Right atrium auricular region (tissue), 2 donors: ENCODE results near the gene NDUFV3. TPM values are rescaled to one million over a fixed set of nuclear protein-coding genes. Genes with fewer than 3 reads are reported as not detected.

Experiments used
- DNase-seq: peaks from one replicate; pipeline ENCODE4 v3.0.0-alpha.2; 2019; ENCODE audit warnings: low spot score
- H3K27ac ChIP-seq, 2 donors: fragments of 200-600 bp; sonication (generic); 1 replicate in 1 of 2; 2 replicates in 1 of 2; pipeline ENCODE4 v1.5.1; 2016 to 2019
- H3K27me3 ChIP-seq, 2 donors: fragments of 200-600 bp; sonication (generic); one replicate each; pipeline versions ENCODE4 v1.5.1 to v1.6.0; 2017 to 2019
- H3K36me3 ChIP-seq: fragments of 200-600 bp; sonication (generic); one replicate; pipeline ENCODE4 v1.5.1; 2016
- H3K4me1 ChIP-seq, 2 donors: fragments of 200-600 bp; sonication (generic); one replicate each; pipeline versions ENCODE4 v1.5.1 to v1.6.0; 2017 to 2019
- H3K4me3 ChIP-seq, 2 donors: fragments of 200-600 bp; sonication (generic); 1 replicate in 1 of 2; 2 replicates in 1 of 2; pipeline ENCODE4 v1.5.1; 2017 to 2019; ENCODE audit warnings: mild to moderate bottlenecking in 1 of 2, moderate library complexity in 1 of 2
- H3K9me3 ChIP-seq, 2 donors: fragments of 200-600 bp; sonication (generic); one replicate each; pipeline ENCODE4 v1.5.1; 2019
- total RNA-seq, 2 donors: library from RNA; depleted of rRNA; stranded (reverse); fragments of >200 nt; gene quantifications; one replicate each; pipeline ENCODE4 v1.1.0, GENCODE V29; 2016
- TF ChIP-seq, protein P1 (sequence below), 2 donors: fragments of 200-600 bp; sonication (generic); IDR thresholded peaks; one replicate each; pipeline ENCODE4 v1.5.1; 2019; ENCODE audit warnings: antibody characterized with exemption in 2 of 2

Gene NDUFV3
- total RNA-seq, 2 donors from 2014 or later = 28.8 to 37.4 TPM

DNA sequence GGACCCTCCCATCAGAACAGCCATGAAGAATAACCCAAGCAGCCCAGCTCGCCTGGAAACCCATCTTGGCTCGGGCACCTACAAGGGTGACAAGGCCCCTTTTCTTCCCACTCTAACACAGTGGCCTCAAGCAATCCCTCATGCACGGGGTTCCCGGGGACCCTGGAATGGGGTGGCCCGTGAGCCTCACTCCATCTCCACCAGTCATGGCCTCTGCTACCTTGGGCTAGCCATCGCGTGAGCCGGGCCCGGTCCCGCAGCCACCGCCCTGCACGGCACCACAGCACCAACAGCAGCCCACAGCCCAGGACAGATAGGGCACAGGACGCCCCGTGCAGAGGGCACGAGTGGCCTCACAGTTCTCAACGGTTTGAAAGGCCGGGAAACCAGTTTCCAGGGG lies 32.8 kb upstream of the NDUFV3 start:
- DNase-seq = no peak

DNA sequence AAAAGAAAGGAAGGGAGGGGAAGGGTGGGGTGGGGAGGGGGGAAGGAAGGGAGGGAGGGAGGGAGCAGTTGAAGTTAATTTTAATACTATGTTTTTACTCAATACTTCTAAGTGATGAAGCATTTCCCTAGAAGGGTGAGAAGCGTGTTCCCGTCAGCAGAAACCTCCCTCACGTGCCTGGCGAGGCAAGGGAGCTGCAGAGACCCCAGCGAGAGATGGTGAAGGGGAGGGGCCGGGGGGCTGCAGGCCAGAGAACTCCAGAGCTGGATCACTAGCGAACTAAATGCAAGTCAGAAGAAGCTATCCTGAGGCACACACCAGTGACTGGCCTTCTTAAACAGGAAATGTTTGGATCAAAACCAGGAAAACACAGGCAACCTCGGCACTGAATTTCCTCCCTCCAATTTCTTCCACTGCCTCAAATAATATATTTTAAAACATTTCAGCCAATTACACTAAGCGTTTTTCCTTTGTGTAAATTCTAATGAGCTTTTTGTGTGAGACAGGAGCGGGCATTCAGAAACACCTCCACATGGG lies 31.7 kb upstream of the NDUFV3 start:
- no peaks in the 10 kb centered on the region for H3K9me3 ChIP-seq
- DNase-seq = no peak
- no peak overlapping the region for H3K27ac ChIP-seq
- H3K4me1 ChIP-seq = peaks cover 0 to 9% of the 10 kb centered on the region in 2 donors
- H3K4me3 ChIP-seq = no peak overlapping the region
- H3K36me3 ChIP-seq = peaks cover 38% of the 10 kb centered on the region
- no peaks in the 10 kb centered on the region for H3K27me3 ChIP-seq
- TF ChIP-seq, protein P1, sequence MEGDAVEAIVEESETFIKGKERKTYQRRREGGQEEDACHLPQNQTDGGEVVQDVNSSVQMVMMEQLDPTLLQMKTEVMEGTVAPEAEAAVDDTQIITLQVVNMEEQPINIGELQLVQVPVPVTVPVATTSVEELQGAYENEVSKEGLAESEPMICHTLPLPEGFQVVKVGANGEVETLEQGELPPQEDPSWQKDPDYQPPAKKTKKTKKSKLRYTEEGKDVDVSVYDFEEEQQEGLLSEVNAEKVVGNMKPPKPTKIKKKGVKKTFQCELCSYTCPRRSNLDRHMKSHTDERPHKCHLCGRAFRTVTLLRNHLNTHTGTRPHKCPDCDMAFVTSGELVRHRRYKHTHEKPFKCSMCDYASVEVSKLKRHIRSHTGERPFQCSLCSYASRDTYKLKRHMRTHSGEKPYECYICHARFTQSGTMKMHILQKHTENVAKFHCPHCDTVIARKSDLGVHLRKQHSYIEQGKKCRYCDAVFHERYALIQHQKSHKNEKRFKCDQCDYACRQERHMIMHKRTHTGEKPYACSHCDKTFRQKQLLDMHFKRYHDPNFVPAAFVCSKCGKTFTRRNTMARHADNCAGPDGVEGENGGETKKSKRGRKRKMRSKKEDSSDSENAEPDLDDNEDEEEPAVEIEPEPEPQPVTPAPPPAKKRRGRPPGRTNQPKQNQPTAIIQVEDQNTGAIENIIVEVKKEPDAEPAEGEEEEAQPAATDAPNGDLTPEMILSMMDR (IDR thresholded peaks at IDR 0.05) = no peak

More for the DNA sequence above, 32.8 kb upstream of the NDUFV3 start:
- Histone ChIP-seq H3K27me3 (no peaks in the 10 kb centered on the region), H3K27ac (no peak overlapping the region), H3K9me3 (no peaks in the 10 kb centered on the region), H3K4me3 (no peak overlapping the region), H3K4me1 (peaks cover 0 to under 1% of the 10 kb centered on the region in 2 donors), H3K36me3 (peaks cover 49% of the 10 kb centered on the region)
- TF ChIP-seq, protein P1 (IDR thresholded peaks at IDR 0.05) = no peak

DNA sequence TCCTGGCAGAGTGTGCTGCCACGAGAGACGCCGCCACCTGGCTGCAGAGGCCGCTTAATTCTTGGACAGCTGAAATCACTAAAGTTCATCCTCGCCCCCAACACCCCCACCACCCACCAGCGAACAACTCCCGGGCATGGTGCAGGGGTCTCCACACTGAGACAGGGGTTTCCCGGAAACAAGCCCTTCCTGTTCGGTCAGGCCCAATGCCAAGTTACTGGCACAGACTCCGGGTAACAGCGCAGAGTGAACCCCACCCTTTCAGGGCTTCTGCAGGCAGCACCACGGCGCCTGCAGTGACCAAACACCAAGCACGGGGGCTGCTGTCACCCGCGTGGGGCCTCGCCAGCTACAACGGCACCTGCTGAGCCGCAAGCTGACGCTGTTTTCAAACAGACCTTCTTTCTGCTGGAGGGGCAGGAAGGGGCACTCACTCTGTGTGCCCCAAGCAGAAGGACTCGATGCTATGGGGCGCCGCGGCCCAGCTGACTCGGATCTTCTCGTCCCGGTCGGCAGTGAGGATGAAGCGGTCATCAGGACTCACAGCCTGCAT lies 31.2 kb upstream of the NDUFV3 start:
- DNase-seq = no peak
- Histone ChIP-seq H3K27ac (no peak overlapping the region), H3K4me3 (no peak overlapping the region), H3K9me3 (no peaks in the 10 kb centered on the region), H3K36me3 (peaks cover 38% of the 10 kb centered on the region), H3K4me1 (peaks cover 0 to 9% of the 10 kb centered on the region in 2 donors), H3K27me3 (no peaks in the 10 kb centered on the region)
- TF ChIP-seq, protein P1 (IDR thresholded peaks at IDR 0.05) = peak in 1 of 2 donors; percentile 36

DNA sequence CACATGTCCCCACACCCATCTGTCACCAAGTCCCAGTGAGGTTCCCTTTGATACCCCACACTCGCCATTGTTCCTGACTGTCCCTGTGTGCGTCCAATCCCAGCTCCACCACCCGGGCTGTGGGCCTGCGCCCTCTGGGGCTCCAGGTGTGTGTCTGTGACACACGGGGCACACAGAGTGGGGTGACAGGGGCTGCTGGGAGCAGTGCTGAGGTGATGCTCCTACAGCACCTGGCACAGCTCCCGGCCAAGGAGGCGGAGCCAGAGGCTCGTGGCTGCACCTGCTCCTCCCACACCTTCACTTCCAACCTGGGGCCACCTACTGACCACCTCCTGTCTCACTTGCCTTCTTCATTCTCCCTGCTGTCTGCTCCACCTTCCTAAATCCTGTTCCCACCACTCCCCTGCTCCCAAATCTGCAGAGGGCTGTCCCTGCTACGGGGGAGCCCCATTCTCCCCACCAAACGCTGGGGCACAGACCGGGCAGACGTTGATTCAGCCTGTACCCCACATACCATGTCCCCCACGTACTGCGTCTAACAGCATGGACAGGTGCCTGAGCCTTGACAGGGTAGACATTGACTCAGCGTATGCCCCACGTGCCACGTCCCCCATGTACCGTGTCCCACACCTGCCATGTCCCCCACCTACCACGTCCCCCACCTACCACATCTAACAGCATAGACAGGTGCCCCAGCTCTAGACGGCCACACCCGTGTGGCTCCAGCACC lies 30.2 kb upstream of the NDUFV3 start:
- Histone ChIP-seq H3K27ac (no peak overlapping the region), H3K4me1 (peaks cover 0 to 9% of the 10 kb centered on the region in 2 donors), H3K27me3 (no peaks in the 10 kb centered on the region), H3K9me3 (no peaks in the 10 kb centered on the region), H3K4me3 (no peak overlapping the region), H3K36me3 (peaks cover 38% of the 10 kb centered on the region)
- DNase-seq = no peak
- TF ChIP-seq, protein P1 (IDR thresholded peaks at IDR 0.05) = no peak

DNA sequence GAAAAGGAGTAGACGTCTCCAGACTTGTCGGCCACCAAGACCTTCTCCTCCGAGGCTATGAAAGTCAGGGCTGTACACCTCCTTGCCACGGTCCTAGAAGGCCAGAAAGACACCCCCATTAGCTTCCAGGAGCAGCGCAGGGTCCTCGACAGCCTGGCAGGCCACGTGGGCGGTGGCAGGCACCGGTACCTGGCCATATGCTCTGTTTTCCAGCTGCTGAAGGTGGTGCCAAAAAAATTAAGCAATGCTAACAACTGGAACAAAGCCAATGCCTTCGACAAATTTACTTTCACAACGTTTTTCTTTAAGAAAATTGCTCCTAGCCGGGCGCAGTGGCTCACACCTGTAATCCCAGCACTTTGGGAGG lies 29.6 kb upstream of the NDUFV3 start:
- Histone ChIP-seq H3K27ac (no peak overlapping the region), H3K36me3 (peaks cover 38% of the 10 kb centered on the region), H3K4me3 (no peak overlapping the region), H3K4me1 (peaks cover 0 to 9% of the 10 kb centered on the region in 2 donors), H3K9me3 (no peaks in the 10 kb centered on the region), H3K27me3 (no peaks in the 10 kb centered on the region)
- TF ChIP-seq, protein P1 (IDR thresholded peaks at IDR 0.05) = no peak
- no peak for DNase-seq
